SU-DHL-6 (cell line): ENCODE data around the gene NR2F1-AS1.

ENCODE experiments used
- CTCF ChIP-seq: fragments of 200-600 bp; sonication (generic); IDR thresholded peaks from one replicate; pipeline ENCODE4 v1.5.1; 2017; ENCODE audit warnings: antibody characterized with exemption, mild to moderate bottlenecking, low read length, moderate library complexity; ENCODE audit not compliant: insufficient read depth, poor library complexity, severe bottlenecking
- EZH2phosphoT487 ChIP-seq: fragments of 200-600 bp; sonication (generic), shearing (Covaris generic); conservative IDR thresholded peaks from 2 replicates; pipeline ENCODE4 v1.6.1; 2018; ENCODE audit warnings: mild to moderate bottlenecking, antibody characterized with exemption, low read length, moderate library complexity, mixed read lengths

- no peak for TF ChIP-seq CTCF
- TF ChIP-seq EZH2phosphoT487: no peak
Measured at GRCh38 chr5:93438124-93438523, 142.9 kb downstream of the NR2F1-AS1 start.
